ENCODE data around the gene ZNF675. TPM values are rescaled to one million over a fixed set of nuclear protein-coding genes. Genes with fewer than 3 reads are reported as not detected.

ZNF675 gene
- total RNA-seq, 1 experiment from 2014 or later = 34.3 TPM

DNA sequence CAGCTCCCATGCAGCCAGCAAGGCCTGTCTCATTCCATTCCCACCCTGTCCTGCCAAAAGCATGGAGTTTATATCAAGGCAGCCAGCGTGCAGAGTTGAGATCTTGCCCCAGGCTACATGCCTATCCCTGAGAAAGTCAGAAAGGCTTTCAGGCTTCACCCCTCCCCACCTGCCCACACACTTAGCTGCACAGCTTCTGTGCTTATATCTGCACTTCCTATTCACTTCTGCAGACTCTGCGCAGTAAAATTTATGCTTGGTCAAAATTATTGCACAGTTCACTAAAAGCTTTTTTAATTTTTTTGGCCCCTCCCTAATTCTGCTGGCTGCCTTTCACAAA is 12.5 kb upstream of the ZNF675 start (continued):
- TF ChIP-seq, protein P1, sequence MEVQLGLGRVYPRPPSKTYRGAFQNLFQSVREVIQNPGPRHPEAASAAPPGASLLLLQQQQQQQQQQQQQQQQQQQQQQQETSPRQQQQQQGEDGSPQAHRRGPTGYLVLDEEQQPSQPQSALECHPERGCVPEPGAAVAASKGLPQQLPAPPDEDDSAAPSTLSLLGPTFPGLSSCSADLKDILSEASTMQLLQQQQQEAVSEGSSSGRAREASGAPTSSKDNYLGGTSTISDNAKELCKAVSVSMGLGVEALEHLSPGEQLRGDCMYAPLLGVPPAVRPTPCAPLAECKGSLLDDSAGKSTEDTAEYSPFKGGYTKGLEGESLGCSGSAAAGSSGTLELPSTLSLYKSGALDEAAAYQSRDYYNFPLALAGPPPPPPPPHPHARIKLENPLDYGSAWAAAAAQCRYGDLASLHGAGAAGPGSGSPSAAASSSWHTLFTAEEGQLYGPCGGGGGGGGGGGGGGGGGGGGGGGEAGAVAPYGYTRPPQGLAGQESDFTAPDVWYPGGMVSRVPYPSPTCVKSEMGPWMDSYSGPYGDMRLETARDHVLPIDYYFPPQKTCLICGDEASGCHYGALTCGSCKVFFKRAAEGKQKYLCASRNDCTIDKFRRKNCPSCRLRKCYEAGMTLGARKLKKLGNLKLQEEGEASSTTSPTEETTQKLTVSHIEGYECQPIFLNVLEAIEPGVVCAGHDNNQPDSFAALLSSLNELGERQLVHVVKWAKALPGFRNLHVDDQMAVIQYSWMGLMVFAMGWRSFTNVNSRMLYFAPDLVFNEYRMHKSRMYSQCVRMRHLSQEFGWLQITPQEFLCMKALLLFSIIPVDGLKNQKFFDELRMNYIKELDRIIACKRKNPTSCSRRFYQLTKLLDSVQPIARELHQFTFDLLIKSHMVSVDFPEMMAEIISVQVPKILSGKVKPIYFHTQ (CRISPR knock-in tag; IDR thresholded peaks at IDR 0.05) = no peak
- TF ChIP-seq NR3C1 (CRISPR knock-in tag; conservative IDR thresholded peaks at IDR 0.05; ENCODE audit: low read depth) (no peak), NR1H2 (CRISPR knock-in tag; IDR thresholded peaks at IDR 0.05) (no peak), SOX15 (CRISPR knock-in tag; IDR thresholded peaks at IDR 0.05) (no peak), KAT7 (CRISPR knock-in tag; IDR thresholded peaks at IDR 0.05; ENCODE audit: borderline replicate concordance) (no peak), IRF2 (CRISPR knock-in tag; IDR thresholded peaks at IDR 0.05; ENCODE audit: borderline replicate concordance, low read depth) (no peak), SP1 (CRISPR knock-in tag; conservative IDR thresholded peaks at IDR 0.05) (no peak)
- TF ChIP-seq, protein P2, sequence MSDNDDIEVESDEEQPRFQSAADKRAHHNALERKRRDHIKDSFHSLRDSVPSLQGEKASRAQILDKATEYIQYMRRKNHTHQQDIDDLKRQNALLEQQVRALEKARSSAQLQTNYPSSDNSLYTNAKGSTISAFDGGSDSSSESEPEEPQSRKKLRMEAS (CRISPR knock-in tag; IDR thresholded peaks at IDR 0.05) = no peak
- TF ChIP-seq, protein P3, sequence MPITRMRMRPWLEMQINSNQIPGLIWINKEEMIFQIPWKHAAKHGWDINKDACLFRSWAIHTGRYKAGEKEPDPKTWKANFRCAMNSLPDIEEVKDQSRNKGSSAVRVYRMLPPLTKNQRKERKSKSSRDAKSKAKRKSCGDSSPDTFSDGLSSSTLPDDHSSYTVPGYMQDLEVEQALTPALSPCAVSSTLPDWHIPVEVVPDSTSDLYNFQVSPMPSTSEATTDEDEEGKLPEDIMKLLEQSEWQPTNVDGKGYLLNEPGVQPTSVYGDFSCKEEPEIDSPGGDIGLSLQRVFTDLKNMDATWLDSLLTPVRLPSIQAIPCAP (CRISPR knock-in tag; IDR thresholded peaks at IDR 0.05) = no peak

DNA sequence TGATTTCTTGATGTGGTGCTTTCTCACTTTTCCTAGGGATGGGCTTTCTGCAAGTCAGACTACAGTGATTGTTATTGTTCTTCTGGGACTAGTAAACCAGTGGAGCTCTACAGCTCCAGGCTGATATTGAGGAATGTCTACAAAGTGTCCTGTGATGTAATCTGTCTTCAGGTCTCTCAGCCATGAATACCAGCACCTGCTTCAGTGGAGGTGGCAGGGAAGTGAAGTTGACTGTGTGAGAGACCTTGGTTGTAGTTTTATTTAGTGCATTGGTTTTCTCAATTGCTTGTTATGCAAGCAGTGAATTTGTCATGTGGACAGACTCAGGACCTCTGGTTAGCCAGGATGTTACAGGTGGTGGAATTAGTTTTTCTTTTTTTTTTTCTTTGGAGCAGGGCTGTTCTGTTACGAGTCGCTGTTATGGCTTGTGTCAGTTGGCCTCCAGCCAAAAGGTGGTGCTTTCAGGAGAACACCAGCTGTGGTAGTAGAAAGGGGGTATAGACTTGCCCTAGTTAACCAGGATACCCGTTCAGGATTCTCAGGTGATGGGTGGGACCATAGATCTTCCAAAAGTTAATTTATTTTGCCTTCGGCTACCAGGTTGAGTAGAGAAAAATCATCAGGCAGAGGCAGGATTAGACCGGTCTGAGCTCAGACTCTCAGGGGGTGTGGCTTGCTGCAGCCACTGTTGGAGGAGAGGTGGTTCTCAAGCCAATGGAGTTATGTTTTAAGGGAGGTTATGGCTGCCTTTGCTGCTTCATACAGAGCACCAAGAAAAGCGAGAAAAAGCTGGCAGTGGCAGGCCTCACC is 11.9 kb upstream of the ZNF675 start:
- Mint-ChIP-seq H3K27ac (peak overlapping the region; percentile 52), H3K36me3 (no peaks in the 10 kb centered on the region), H3K9me3 (peaks cover 5% of the 10 kb centered on the region; the same call in 1 of the 2 replicates), H3K4me3 (no peak overlapping the region), H3K4me1 (peaks cover 28% of the 10 kb centered on the region), H3K27me3 (ENCODE audit: low read depth) (peaks cover 3% of the 10 kb centered on the region; the same call in 1 of the 2 replicates)
- ATAC-seq (peak; percentile 94), DNase-seq (ENCODE audit: low spot score) (peak; percentile 25)
- CTCF ChIA-PET = no interaction called here
- POLR2A ChIA-PET = interaction anchor here (1.2 kb wide), 1 partner anchor 12 kb away, joined by 4 read pairs; the partner anchor contains the start of gene ZNF675
- TF ChIP-seq TEAD1 (CRISPR knock-in tag; IDR thresholded peaks at IDR 0.05) (no peak), TEAD4 (CRISPR knock-in tag; IDR thresholded peaks at IDR 0.05) (no peak), TP53 (CRISPR knock-in tag; IDR thresholded peaks at IDR 0.05) (no peak), ZNF396 (CRISPR knock-in tag; IDR thresholded peaks at IDR 0.05; ENCODE audit: borderline replicate concordance) (no peak), NFYB (CRISPR knock-in tag; conservative IDR thresholded peaks at IDR 0.05; ENCODE audit: low read depth) (no peak), GRHL2 (CRISPR knock-in tag; IDR thresholded peaks at IDR 0.05; ENCODE audit: insufficient replicate concordance, severe bottlenecking) (no peak), ETV6 (CRISPR knock-in tag; IDR thresholded peaks at IDR 0.05) (no peak), JUN (CRISPR knock-in tag; IDR thresholded peaks at IDR 0.05) (no peak), ZNF121 (CRISPR knock-in tag; IDR thresholded peaks at IDR 0.05) (no peak), FOXJ3 (CRISPR knock-in tag; IDR thresholded peaks at IDR 0.05; ENCODE audit: borderline replicate concordance) (no peak)
- TF ChIP-seq, protein P4, sequence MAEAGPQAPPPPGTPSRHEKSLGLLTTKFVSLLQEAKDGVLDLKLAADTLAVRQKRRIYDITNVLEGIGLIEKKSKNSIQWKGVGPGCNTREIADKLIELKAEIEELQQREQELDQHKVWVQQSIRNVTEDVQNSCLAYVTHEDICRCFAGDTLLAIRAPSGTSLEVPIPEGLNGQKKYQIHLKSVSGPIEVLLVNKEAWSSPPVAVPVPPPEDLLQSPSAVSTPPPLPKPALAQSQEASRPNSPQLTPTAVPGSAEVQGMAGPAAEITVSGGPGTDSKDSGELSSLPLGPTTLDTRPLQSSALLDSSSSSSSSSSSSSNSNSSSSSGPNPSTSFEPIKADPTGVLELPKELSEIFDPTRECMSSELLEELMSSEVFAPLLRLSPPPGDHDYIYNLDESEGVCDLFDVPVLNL (CRISPR knock-in tag; IDR thresholded peaks at IDR 0.05; ENCODE audit: borderline replicate concordance, low read depth) = no peak
- TF ChIP-seq, protein P5, sequence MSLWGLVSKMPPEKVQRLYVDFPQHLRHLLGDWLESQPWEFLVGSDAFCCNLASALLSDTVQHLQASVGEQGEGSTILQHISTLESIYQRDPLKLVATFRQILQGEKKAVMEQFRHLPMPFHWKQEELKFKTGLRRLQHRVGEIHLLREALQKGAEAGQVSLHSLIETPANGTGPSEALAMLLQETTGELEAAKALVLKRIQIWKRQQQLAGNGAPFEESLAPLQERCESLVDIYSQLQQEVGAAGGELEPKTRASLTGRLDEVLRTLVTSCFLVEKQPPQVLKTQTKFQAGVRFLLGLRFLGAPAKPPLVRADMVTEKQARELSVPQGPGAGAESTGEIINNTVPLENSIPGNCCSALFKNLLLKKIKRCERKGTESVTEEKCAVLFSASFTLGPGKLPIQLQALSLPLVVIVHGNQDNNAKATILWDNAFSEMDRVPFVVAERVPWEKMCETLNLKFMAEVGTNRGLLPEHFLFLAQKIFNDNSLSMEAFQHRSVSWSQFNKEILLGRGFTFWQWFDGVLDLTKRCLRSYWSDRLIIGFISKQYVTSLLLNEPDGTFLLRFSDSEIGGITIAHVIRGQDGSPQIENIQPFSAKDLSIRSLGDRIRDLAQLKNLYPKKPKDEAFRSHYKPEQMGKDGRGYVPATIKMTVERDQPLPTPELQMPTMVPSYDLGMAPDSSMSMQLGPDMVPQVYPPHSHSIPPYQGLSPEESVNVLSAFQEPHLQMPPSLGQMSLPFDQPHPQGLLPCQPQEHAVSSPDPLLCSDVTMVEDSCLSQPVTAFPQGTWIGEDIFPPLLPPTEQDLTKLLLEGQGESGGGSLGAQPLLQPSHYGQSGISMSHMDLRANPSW (CRISPR knock-in tag; conservative IDR thresholded peaks at IDR 0.05; ENCODE audit: low read depth) = no peak
- TF ChIP-seq, protein P6, sequence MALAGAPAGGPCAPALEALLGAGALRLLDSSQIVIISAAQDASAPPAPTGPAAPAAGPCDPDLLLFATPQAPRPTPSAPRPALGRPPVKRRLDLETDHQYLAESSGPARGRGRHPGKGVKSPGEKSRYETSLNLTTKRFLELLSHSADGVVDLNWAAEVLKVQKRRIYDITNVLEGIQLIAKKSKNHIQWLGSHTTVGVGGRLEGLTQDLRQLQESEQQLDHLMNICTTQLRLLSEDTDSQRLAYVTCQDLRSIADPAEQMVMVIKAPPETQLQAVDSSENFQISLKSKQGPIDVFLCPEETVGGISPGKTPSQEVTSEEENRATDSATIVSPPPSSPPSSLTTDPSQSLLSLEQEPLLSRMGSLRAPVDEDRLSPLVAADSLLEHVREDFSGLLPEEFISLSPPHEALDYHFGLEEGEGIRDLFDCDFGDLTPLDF (CRISPR knock-in tag; IDR thresholded peaks at IDR 0.05) = no peak
- TF ChIP-seq, protein P7, sequence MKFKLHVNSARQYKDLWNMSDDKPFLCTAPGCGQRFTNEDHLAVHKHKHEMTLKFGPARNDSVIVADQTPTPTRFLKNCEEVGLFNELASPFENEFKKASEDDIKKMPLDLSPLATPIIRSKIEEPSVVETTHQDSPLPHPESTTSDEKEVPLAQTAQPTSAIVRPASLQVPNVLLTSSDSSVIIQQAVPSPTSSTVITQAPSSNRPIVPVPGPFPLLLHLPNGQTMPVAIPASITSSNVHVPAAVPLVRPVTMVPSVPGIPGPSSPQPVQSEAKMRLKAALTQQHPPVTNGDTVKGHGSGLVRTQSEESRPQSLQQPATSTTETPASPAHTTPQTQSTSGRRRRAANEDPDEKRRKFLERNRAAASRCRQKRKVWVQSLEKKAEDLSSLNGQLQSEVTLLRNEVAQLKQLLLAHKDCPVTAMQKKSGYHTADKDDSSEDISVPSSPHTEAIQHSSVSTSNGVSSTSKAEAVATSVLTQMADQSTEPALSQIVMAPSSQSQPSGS (CRISPR knock-in tag; IDR thresholded peaks at IDR 0.05; ENCODE audit: borderline replicate concordance, low read depth) = no peak
- TF ChIP-seq, protein P8, sequence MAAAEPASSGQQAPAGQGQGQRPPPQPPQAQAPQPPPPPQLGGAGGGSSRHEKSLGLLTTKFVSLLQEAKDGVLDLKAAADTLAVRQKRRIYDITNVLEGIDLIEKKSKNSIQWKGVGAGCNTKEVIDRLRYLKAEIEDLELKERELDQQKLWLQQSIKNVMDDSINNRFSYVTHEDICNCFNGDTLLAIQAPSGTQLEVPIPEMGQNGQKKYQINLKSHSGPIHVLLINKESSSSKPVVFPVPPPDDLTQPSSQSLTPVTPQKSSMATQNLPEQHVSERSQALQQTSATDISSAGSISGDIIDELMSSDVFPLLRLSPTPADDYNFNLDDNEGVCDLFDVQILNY (CRISPR knock-in tag; IDR thresholded peaks at IDR 0.05) = no peak
